ENCODE measurements around the gene ANXA1.

The ANXA1 gene

GRCh38 chr9:73210886-73211666, 59.4 kb downstream of the ANXA1 start:
- no peak for DNase-seq (ENCODE audit: low read depth)

GRCh38 chr9:73213300-73213699, 61.6 kb downstream of the ANXA1 start:
- DNase-seq (ENCODE audit: low read depth) = no peak

- no peak for DNase-seq (ENCODE audit: low read depth)
These were observed 63.6 kb downstream of the ANXA1 start for GRCh38 chr9:73215249-73215648.

GRCh38 chr9:73216100-73216499, 64.4 kb downstream of the ANXA1 start:
- DNase-seq (ENCODE audit: low read depth) = no peak

Data from stromal cell of bone marrow (primary cell).